CD1c-positive myeloid dendritic cell (primary cell): ENCODE data around the gene DYRK1A.
A peak's percentile ranks its signal among the peaks of the same experiment; 100 is the strongest.

ENCODE experiments used
- DNase-seq: peaks from one replicate; pipeline ENCODE4 v3.0.0-alpha.2; 2016; ENCODE audit errors: extremely low spot score

The DYRK1A gene

GRCh38 chr21:37449302-37449937 lies 82.8 kb downstream of the DYRK1A start:
- no peak for DNase-seq

- DNase-seq = no peak
These were observed 83.9 kb downstream of the DYRK1A start for GRCh38 chr21:37450445-37450941.

DNA sequence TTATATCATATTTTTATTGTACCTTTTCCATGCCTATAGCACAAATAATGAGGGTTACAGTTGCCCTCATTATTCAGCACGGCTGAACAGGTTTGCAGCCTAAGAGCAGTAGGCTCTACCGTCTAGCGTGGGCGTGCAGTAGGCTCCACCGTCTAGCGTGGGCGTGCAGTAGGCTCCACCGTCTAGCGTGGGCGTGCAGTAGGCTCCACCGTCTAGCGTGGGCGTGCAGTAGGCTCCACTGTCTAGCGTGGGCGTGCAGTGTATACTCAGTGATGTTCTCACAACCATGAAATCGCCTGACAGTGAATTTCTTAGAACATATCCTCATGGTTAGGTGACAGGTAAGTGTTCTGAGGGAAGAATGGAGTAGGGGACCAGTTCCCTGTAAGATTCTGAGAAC lies 84.9 kb downstream of the DYRK1A start:
- DNase-seq = no peak

DNA sequence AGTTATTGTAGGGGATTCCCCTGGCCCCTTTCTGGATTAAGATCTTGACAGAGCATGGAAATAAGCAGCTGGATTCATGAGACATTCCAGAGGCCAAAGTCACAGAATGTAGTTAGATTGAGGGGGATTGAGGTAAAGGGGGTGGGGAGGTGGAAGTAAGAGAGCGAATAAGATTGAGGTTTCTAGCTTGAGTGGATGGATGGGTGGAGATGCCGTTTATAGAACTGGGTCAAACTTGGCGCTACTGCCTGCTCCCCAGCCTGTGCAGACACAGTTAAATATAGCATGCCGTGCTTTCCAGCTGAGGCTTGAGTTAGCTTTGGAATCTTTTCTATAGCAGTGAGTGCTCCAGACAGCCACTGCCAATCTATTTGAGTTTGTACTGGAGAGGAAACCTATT lies 85.7 kb downstream of the DYRK1A start:
- DNase-seq = no peak

- no peak for DNase-seq
These were observed 86.8 kb downstream of the DYRK1A start for GRCh38 chr21:37453350-37453749.

DNA sequence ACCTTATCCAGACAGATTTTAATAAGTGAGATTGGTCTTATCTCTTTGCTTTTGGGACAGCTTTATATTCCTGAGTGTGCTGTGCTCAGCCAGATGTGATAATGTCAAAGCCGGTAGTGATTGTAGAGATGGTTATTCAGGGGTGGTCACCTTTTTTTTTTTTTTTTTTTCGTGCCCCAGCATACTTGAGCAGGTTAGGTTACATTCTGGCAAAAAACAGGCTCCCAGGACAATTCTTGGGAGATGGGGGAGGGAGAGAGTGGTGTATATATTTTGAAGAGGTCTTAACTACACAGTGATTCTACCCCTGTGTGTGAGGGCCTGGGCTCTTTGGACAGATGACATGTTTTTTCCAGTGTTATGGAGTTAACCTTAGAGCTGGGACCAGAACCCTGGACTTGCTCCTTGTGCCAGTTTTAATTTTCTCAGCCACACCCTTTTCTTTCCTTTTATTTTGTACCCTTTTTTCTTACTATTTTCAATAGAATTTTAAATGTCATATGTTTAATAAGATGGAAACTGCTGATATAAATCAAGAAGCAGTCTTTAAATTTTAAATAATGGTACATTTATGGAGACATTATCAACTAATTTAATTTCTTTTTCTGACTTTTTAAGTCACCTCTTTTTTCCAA lies 88.4 kb downstream of the DYRK1A start:
- DNase-seq = no peak

DNA sequence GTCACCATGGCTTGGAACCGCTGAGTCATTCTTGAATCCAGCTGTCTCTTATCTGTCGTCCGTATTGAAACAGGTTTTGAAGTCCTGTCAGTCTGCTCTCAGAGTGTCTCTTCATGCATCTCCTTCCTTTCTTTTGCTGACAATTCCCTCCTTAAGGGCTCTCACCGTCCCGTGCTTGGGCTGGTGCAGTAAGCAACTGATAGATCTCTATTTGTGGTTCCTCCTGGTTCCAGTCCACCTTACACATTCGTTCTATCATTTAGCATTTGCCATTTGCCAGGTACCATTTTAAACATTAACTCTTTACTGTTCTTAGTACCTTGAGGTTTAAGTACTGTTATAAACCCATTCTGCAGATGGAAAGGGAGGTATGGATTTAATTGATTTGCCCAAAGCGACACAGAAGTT lies 88.9 kb downstream of the DYRK1A start:
- no peak for DNase-seq

DNA sequence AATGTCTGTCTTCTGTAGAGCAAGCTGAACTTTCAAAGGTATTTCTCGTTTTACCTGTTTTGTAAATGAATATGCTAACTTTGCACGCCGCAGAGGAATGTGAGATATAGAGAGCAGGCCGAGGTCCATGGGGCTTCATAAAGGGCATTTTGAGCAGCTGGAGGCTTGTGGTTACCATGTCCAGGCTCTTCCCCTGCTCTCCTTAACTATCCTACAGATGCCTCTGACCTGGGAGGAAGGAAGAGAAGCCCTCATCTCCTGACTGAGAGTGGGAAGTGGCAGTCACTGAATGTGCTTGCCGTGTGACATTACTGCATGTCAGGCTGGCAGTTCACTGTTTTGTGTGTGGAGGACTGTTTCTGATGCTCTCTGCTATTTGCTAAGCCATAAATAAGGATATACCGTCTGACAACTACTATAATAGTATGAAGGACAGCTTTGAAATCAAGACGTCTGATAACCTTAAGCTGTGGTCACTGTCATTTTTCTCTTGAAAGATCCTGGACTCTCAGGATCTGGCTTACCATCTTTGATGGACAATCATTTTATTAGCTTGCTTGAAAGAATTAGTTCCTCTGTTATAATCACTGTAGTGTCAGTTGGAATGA lies 92.2 kb downstream of the DYRK1A start:
- DNase-seq = peak; percentile 10

GRCh38 chr21:37459575-37459974 lies 93.0 kb downstream of the DYRK1A start:
- no peak for DNase-seq

GRCh38 chr21:37460196-37460595 lies 93.6 kb downstream of the DYRK1A start:
- DNase-seq = no peak

DNA sequence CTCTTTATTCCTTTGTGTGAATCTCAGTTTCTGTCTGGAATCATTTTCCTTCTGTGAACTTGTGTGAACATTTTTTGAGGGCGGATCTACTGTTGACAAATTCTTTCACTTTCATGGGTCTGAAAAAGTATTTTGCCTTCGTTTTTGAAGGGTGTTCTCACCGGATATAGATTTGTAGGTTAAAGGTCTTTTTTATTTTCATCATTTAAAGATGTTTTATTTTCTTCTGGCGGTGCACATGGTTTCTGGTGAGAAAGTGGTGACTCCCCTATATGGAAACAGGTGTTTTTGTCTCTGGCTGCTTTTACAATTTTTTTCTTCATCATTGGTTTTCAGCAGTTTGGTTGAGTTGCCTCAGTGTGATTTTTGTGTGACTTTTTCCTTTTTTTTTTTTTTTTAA lies 94.9 kb downstream of the DYRK1A start:
- DNase-seq = no peak

GRCh38 chr21:37462087-37462861 lies 95.7 kb downstream of the DYRK1A start:
- DNase-seq = no peak

DNA sequence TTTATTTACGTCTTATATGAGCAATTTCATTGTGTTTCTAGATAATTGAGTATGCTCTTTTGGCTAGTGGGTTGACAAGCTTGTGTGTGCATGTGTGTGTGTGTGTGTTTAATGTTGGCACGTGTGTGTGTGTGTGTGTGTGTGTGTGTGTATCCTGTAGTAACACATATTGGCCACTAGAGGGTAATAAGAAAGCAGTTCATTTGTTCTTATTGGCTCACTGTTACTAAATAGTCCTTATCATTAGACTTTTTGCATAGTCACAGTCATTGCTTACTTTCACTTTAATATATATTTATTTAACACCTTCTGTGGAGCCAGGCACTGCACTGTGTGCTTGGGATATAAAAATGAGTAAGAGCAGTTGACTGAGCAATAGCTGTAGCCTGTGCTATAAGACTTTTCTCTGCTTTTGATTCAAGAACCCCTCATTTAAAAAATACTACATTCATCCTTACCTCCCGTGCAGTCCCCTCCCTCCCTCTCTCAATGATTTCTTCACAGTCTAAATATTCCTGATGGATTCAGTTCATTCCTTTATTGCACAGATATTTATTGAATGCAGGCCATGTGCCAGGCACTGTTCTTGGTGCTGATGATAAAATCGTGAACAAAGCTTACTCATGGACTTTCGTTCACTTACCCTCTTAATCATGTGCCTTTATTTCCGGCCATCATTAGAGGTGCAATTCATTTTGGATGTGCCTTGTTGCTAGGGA lies 96.7 kb downstream of the DYRK1A start:
- DNase-seq = peak; percentile 56

DNA sequence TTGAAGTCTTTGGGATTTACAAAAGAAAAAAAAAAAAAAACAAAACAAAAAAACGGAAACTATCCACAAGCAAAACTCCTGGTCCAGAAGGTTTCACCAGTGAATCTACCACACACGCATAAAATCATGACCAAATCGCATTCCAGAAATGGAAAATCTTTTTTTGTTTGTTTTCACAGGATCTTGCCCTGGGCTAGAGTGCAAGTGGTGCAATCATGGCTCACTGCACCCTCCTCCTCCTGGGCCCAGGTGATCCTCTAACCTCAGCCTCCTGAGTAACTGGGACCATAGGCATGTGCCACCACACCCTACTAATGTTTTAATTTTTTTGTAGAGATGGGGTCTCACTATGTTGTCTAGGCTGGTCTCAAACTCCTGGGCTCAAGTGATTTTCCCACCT lies 100.5 kb downstream of the DYRK1A start:
- no peak for DNase-seq

GRCh38 chr21:37468909-37469308 lies 102.3 kb downstream of the DYRK1A start:
- no peak for DNase-seq

GRCh38 chr21:37469441-37469840 lies 102.9 kb downstream of the DYRK1A start:
- no peak for DNase-seq

- no peak for DNase-seq
These were observed 106.0 kb downstream of the DYRK1A start for GRCh38 chr21:37472581-37472980.

GRCh38 chr21:37473491-37473890 lies 106.9 kb downstream of the DYRK1A start:
- no peak for DNase-seq

DNA sequence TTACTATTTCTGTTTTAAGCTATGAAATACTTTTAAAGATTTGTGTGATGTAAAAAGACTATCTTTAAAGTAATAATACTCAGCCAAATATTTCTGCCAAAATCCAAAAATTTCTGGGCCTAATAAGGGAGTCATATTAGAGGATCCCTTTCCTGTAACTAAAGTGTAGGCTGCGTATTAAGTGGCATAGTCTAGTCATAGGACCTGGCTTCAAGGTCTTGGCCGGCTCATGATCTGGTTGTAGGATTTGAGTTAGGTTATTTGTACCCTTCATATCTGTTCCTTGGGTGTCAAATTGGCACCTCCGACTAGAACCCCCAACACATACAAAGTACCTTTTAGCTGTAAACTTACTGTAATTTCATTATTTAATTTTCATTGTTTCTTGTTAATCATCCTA lies 107.8 kb downstream of the DYRK1A start:
- DNase-seq = no peak

GRCh38 chr21:37475186-37475868 lies 108.8 kb downstream of the DYRK1A start:
- DNase-seq = no peak

- no peak for DNase-seq
These were observed 112.2 kb downstream of the DYRK1A start for GRCh38 chr21:37478794-37479193.
